Neural cell (in vitro differentiated cells): Measurements from ENCODE around the gene MISP. TPM values are rescaled to one million over a fixed set of nuclear protein-coding genes. Genes with fewer than 3 reads are reported as not detected.
A peak's percentile ranks its signal among the peaks of the same experiment; 100 is the strongest.

Experiments
- H2AFZ ChIP-seq: fragments of 200-600, 300-800 bp; sonication (generic), shearing (Covaris generic); 2 replicates; pipeline ENCODE4 v1.6.0; 2014; ENCODE audit warnings: low read depth, mild to moderate bottlenecking, antibody characterized with exemption, low read length, moderate library complexity
- H3F3A ChIP-seq: fragments of 200-600 bp; shearing (Covaris generic); 2 replicates; pipeline ENCODE4 v1.6.1; 2016; ENCODE audit warnings: mild to moderate bottlenecking, moderate library complexity, mixed read lengths, antibody characterized with exemption, low read length; ENCODE audit not compliant: insufficient read depth, poor library complexity, severe bottlenecking
- H3K27ac ChIP-seq: fragments of 200-600, 300-800 bp; sonication (generic), shearing (Covaris generic); 2 replicates; pipeline ENCODE4 v1.5.1; 2014; ENCODE audit warnings: mild to moderate bottlenecking, low read length, moderate library complexity
- H3K27me3 ChIP-seq: fragments of 300-800, 200-600 bp; sonication (generic), shearing (Covaris generic); 2 replicates; pipeline ENCODE4 v1.6.0; 2014; ENCODE audit warnings: mild to moderate bottlenecking, low read depth, low read length, moderate library complexity; ENCODE audit not compliant: insufficient read depth
- H3K36me3 ChIP-seq: fragments of 300-800, 200-600 bp; sonication (generic), shearing (Covaris generic); 2 replicates; pipeline ENCODE4 v1.5.1; 2014; ENCODE audit warnings: mild to moderate bottlenecking, antibody characterized with exemption, low read length, moderate library complexity; ENCODE audit not compliant: insufficient read depth
- H3K4me2 ChIP-seq: fragments of 300-800, 200-600 bp; sonication (generic), shearing (Covaris generic); 2 replicates; pipeline ENCODE4 v1.6.0; 2014; ENCODE audit warnings: mild to moderate bottlenecking, low read length
- H3K4me3 ChIP-seq: fragments of 300-800, 200-600 bp; sonication (generic), shearing (Covaris generic); 2 replicates; pipeline ENCODE4 v1.5.1; 2014; ENCODE audit warnings: mild to moderate bottlenecking, low read length, moderate library complexity
- H3K79me2 ChIP-seq: fragments of 200-600 bp; shearing (Covaris generic); replicated peaks from 2 replicates; pipeline ENCODE4 v1.6.0; 2014; ENCODE audit warnings: mild to moderate bottlenecking, low read length, moderate library complexity; ENCODE audit not compliant: insufficient read depth
- H3K9ac ChIP-seq: fragments of 300-800, 200-600 bp; sonication (generic), shearing (Covaris generic); 2 replicates; pipeline ENCODE4 v1.6.1; 2016; ENCODE audit warnings: mild to moderate bottlenecking, low read length, mixed read lengths
- H3K9me2 ChIP-seq: fragments of 200-600 bp; shearing (Covaris generic); 2 replicates; pipeline ENCODE4 v1.6.1; 2016; ENCODE audit warnings: mild to moderate bottlenecking, low read length, mixed read lengths; ENCODE audit not compliant: insufficient read depth
- H3K9me3 ChIP-seq: fragments of 200-600, 300-800 bp; sonication (generic), shearing (Covaris generic); 2 replicates; pipeline ENCODE4 v1.6.1; 2016; ENCODE audit warnings: mild to moderate bottlenecking, mixed run types, low read length, moderate library complexity, mixed read lengths
- H4K20me1 ChIP-seq: fragments of 200-600 bp; shearing (Covaris generic); 2 replicates; pipeline ENCODE4 v1.6.1; 2016; ENCODE audit warnings: mild to moderate bottlenecking, mixed run types; ENCODE audit not compliant: insufficient read depth
- CTCF ChIP-seq: fragments of 450-650 bp; IDR thresholded peaks from 2 replicates; pipeline ENCODE4 v1.5.1; 2014; ENCODE audit warnings: antibody characterized with exemption, mild to moderate bottlenecking, moderate library complexity; ENCODE audit not compliant: poor library complexity, severe bottlenecking
- EP300 ChIP-seq: fragments of 450-650 bp; conservative IDR thresholded peaks from 2 replicates; pipeline ENCODE4 v1.6.1; 2014; ENCODE audit warnings: antibody characterized with exemption, mild to moderate bottlenecking, moderate library complexity; ENCODE audit not compliant: poor library complexity, severe bottlenecking
- EZH2 ChIP-seq: fragments of 200-600, 300-800 bp; shearing (Covaris generic), sonication (generic); IDR thresholded peaks from 2 replicates; pipeline ENCODE4 v1.6.1; 2014; ENCODE audit warnings: antibody characterized with exemption, low read length, borderline replicate concordance, mild to moderate bottlenecking; ENCODE audit not compliant: insufficient read depth, poor library complexity, severe bottlenecking
- MXI1 ChIP-seq: fragments of 450-650 bp; conservative IDR thresholded peaks from 2 replicates; pipeline ENCODE4 v1.6.1; 2014; ENCODE audit warnings: antibody characterized with exemption, mild to moderate bottlenecking; ENCODE audit not compliant: poor library complexity, severe bottlenecking
- POLR2AphosphoS5 ChIP-seq: IDR thresholded peaks from 2 replicates; pipeline ENCODE4 v1.6.1; 2012
- RAD21 ChIP-seq: fragments of 450-650 bp; conservative IDR thresholded peaks from 2 replicates; pipeline ENCODE4 v1.6.1; 2014; ENCODE audit warnings: antibody characterized with exemption, mild to moderate bottlenecking, moderate library complexity
- REST ChIP-seq: IDR thresholded peaks from 2 replicates; pipeline ENCODE4 v1.6.1; 2012; ENCODE audit warnings: borderline replicate concordance
- SMC3 ChIP-seq: fragments of 450-650 bp; conservative IDR thresholded peaks from 2 replicates; pipeline ENCODE4 v1.6.1; 2014; ENCODE audit warnings: antibody characterized with exemption, mild to moderate bottlenecking, moderate library complexity; ENCODE audit not compliant: poor library complexity
- TAF1 ChIP-seq: IDR thresholded peaks from 2 replicates; pipeline ENCODE4 v1.6.1; 2012; ENCODE audit warnings: low read depth
- polyA plus RNA-seq: library from polyadenylated mRNA; depleted of rRNA; stranded (reverse); fragments of >200 nt; gene quantifications from 2 replicates; pipeline ENCODE4 v1.2.3, GENCODE V29; 2014

MISP gene
- polyA plus RNA-seq, 1 donor from 2014 or later = 0.98 TPM

- Histone ChIP-seq H3K4me2 (no peak overlapping the region), H3K27ac (no peak overlapping the region), H3K27me3 (no peaks in the 10 kb centered on the region), H3K9ac (no peak overlapping the region), H3K9me3 (no peaks in the 10 kb centered on the region), H3K9me2 (no peaks in the 10 kb centered on the region), H3F3A (no peaks in the 10 kb centered on the region), H3K4me3 (no peak overlapping the region), H2AFZ (no peak overlapping the region), H3K36me3 (no peaks in the 10 kb centered on the region), H3K79me2 (peaks cover 14% of the 10 kb centered on the region), H4K20me1 (peaks cover 24% of the 10 kb centered on the region)
- TF ChIP-seq POLR2AphosphoS5 (no peak), RAD21 (no peak), MXI1 (no peak)
Observed at GRCh38 chr19:807627-808422, 56.9 kb downstream of the MISP start.

GRCh38 chr19:808423-808775 lies 57.5 kb downstream of the MISP start:
- TF ChIP-seq CTCF (no peak), EZH2 (no peak), POLR2AphosphoS5 (peak; percentile 1)
- peaks cover 18% of the 10 kb centered on the region for H4K20me1 ChIP-seq
- no peak overlapping the region for H3K4me3 ChIP-seq
- no peak overlapping the region for H3K27ac ChIP-seq
- no peaks in the 10 kb centered on the region for H3K9me3 ChIP-seq
- H3K9ac ChIP-seq = no peak overlapping the region
- no peaks in the 10 kb centered on the region for H3K27me3 ChIP-seq
- no peak overlapping the region for H3K4me2 ChIP-seq
- no peaks in the 10 kb centered on the region for H3K9me2 ChIP-seq
- no peak overlapping the region for H2AFZ ChIP-seq
- peaks cover 9% of the 10 kb centered on the region for H3K79me2 ChIP-seq
- H3F3A ChIP-seq = no peaks in the 10 kb centered on the region
- no peaks in the 10 kb centered on the region for H3K36me3 ChIP-seq

GRCh38 chr19:810077-810855 lies 59.4 kb downstream of the MISP start:
- Histone ChIP-seq H3K36me3 (no peaks in the 10 kb centered on the region), H3K79me2 (no peaks in the 10 kb centered on the region), H3K4me2 (no peak overlapping the region), H3K9ac (no peak overlapping the region), H4K20me1 (peaks cover 11% of the 10 kb centered on the region), H2AFZ (no peak overlapping the region), H3K27ac (no peak overlapping the region), H3K9me3 (no peaks in the 10 kb centered on the region), H3F3A (no peaks in the 10 kb centered on the region), H3K27me3 (no peaks in the 10 kb centered on the region), H3K9me2 (no peaks in the 10 kb centered on the region), H3K4me3 (no peak overlapping the region)
- TF ChIP-seq POLR2AphosphoS5 = no peak
- no peak for TF ChIP-seq EP300
- TF ChIP-seq TAF1 = no peak
- no peak for TF ChIP-seq SMC3
- TF ChIP-seq CTCF = no peak
- TF ChIP-seq RAD21 = no peak
- no peak for TF ChIP-seq EZH2
- TF ChIP-seq REST = no peak
- TF ChIP-seq MXI1 = no peak
